SK-N-SH treated with all-trans-retinoic acid at 6 μM for 48 hours (cell line): ENCODE results near the gene TASP1.

Source experiments
- ATAC-seq: fragments of 200-7000 bp; cut with Tn5 transposase; 3 replicates; pipeline ENCODE4 v1.9.1; 2020; ENCODE audit warnings: mild to moderate bottlenecking, moderate library complexity
- ARNTL ChIP-seq: fragments of 450-650 bp; formaldehyde crosslinking; IDR thresholded peaks from 2 replicates; pipeline ENCODE4 v1.5.0; 2020; ENCODE audit warnings: low read depth, mild to moderate bottlenecking, moderate library complexity, borderline replicate concordance
- BACH2 ChIP-seq: fragments of 250-450 bp; sonication (Bioruptor Pico); IDR thresholded peaks from 2 replicates; pipeline ENCODE4 v1.9.0; 2021; ENCODE audit warnings: mild to moderate bottlenecking, borderline replicate concordance
- CSDC2 ChIP-seq: fragments of 250-450 bp; sonication (Bioruptor Pico); IDR thresholded peaks from 2 replicates; pipeline ENCODE4 v1.5.0; 2020; ENCODE audit warnings: mild to moderate bottlenecking, moderate library complexity
- ESRRG ChIP-seq: fragments of 250-450 bp; sonication (Bioruptor Pico); IDR thresholded peaks from 2 replicates; pipeline ENCODE4 v1.6.1; 2021; ENCODE audit warnings: mild to moderate bottlenecking
- GLIS3 ChIP-seq: fragments of 250-450 bp; sonication (Bioruptor Pico); IDR thresholded peaks from 2 replicates; pipeline ENCODE4 v1.5.0; 2020; ENCODE audit warnings: mild to moderate bottlenecking, moderate library complexity
- ISL1 ChIP-seq: fragments of 250-450 bp; sonication (Bioruptor Pico); IDR thresholded peaks from 2 replicates; pipeline ENCODE4 v2.1.2; 2022; ENCODE audit warnings: mild to moderate bottlenecking, moderate library complexity
- OSR1 ChIP-seq: fragments of 250-450 bp; sonication (Bioruptor Pico); IDR thresholded peaks from 2 replicates; pipeline ENCODE4 v1.8.0; 2022; ENCODE audit warnings: moderate library complexity, mild to moderate bottlenecking, inconsistent platforms
- PPARA ChIP-seq: fragments of 250-450 bp; sonication (Bioruptor Pico); IDR thresholded peaks from 2 replicates; pipeline ENCODE4 v1.5.0; 2020; ENCODE audit warnings: mild to moderate bottlenecking, borderline replicate concordance
- RARB ChIP-seq: fragments of 250-450 bp; sonication (Bioruptor Pico); IDR thresholded peaks from 2 replicates; pipeline ENCODE4 v1.8.0; 2021; ENCODE audit warnings: mild to moderate bottlenecking, moderate library complexity
- SNAI2 ChIP-seq: fragments of 250-450 bp; sonication (Bioruptor Pico); IDR thresholded peaks from 2 replicates; pipeline ENCODE4 v1.5.0; 2020; ENCODE audit warnings: mild to moderate bottlenecking, moderate library complexity
- TOX ChIP-seq: fragments of 250-450 bp; sonication (Bioruptor Pico); IDR thresholded peaks from 2 replicates; pipeline ENCODE4 v1.8.0; 2021; ENCODE audit warnings: mild to moderate bottlenecking, moderate library complexity, borderline replicate concordance
- ZC3H10 ChIP-seq: fragments of 250-450 bp; sonication (Bioruptor Pico); IDR thresholded peaks from 2 replicates; pipeline ENCODE4 v1.5.1; 2021; ENCODE audit warnings: mild to moderate bottlenecking, moderate library complexity
- ZFP3 ChIP-seq: fragments of 250-450 bp; sonication (Bioruptor Pico); IDR thresholded peaks from 2 replicates; pipeline ENCODE4 v1.5.0; 2020; ENCODE audit warnings: mild to moderate bottlenecking, moderate library complexity
- ZFP30 ChIP-seq: fragments of 450-650 bp; formaldehyde crosslinking; IDR thresholded peaks from 2 replicates; pipeline ENCODE4 v1.5.0; 2022; ENCODE audit warnings: mild to moderate bottlenecking, moderate library complexity
- ZNF565 ChIP-seq: fragments of 450-650 bp; formaldehyde crosslinking; conservative IDR thresholded peaks from 2 replicates; pipeline ENCODE4 v1.5.0; 2020; ENCODE audit warnings: low read depth, mild to moderate bottlenecking, moderate library complexity
- ZNF70 ChIP-seq: fragments of 450-650 bp; formaldehyde crosslinking; IDR thresholded peaks from 2 replicates; pipeline ENCODE4 v1.5.0; 2020; ENCODE audit warnings: mild to moderate bottlenecking, moderate library complexity
- ZNF8 ChIP-seq: fragments of 450-650 bp; formaldehyde crosslinking; IDR thresholded peaks from 2 replicates; pipeline ENCODE4 v1.5.0; 2020; ENCODE audit warnings: mild to moderate bottlenecking, moderate library complexity
- TF ChIP-seq, protein P1 (sequence below): fragments of 250-450 bp; sonication (Bioruptor Pico); IDR thresholded peaks from 2 replicates; pipeline ENCODE4 v1.8.0; 2021; ENCODE audit warnings: low read depth, mild to moderate bottlenecking, moderate library complexity, borderline replicate concordance
- TF ChIP-seq, protein P2 (sequence below): fragments of 250-450 bp; sonication (Bioruptor Pico); IDR thresholded peaks from 2 replicates; pipeline ENCODE4 v1.5.0; 2020; ENCODE audit warnings: mild to moderate bottlenecking, moderate library complexity
- TF ChIP-seq, protein P3 (sequence below): fragments of 250-450 bp; sonication (Bioruptor Pico); IDR thresholded peaks from 2 replicates; pipeline ENCODE4 v1.8.0; 2020; ENCODE audit warnings: mild to moderate bottlenecking, moderate library complexity, borderline replicate concordance
- TF ChIP-seq, protein P4 (sequence below): fragments of 250-450 bp; sonication (Bioruptor Pico); IDR thresholded peaks from 2 replicates; pipeline ENCODE4 v1.5.1; 2021; ENCODE audit warnings: mild to moderate bottlenecking, moderate library complexity

The TASP1 gene

DNA sequence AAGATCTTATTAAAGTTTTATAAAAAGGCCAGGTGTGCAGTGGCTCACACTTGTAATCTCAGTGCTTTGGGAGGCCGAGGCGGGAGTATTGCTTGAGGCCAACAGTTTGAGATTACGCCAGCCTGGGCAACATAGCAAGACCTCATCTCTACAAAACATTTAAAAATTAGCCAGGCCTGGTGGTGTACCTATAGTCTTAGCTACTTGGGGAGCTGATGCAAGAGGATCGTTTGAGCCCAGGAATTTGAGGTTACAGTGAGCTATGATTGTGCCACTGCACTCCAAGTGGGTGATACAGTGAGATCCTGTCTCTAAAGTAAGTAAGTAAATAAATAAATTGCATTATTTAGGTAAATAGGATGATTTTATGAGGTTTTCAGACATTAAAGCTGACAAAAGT lies 234.4 kb downstream of the TASP1 start:
- no peak for TF ChIP-seq BACH2 (CRISPR knock-in tag)
- TF ChIP-seq ZNF70 (CRISPR knock-in tag): no peak
- TF ChIP-seq TOX (CRISPR knock-in tag): no peak
- no peak for ATAC-seq

DNA sequence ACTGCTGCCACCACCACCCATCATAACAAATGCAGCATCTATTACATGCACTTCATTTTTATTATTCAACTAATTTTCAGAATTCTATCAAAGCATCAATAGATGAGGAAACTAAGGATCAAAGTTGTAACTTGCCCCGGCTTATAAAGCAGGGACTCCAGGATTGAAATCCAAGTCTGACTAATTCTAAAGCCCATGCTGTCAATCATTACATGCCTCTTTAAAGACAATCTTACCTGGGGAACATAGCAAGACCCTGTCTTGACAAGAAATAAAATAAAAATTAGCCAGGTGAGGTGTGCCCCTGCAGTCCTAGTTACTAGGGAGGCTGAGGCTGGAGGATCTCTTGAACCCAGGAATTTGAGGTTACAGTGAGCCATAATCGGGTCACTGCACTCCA lies 235.3 kb downstream of the TASP1 start:
- no peak for ATAC-seq
- TF ChIP-seq SNAI2 (CRISPR knock-in tag) (no peak), ESRRG (CRISPR knock-in tag) (no peak), ZFP30 (no peak), ARNTL (CRISPR knock-in tag) (no peak), BACH2 (CRISPR knock-in tag) (no peak), GLIS3 (no peak), ZNF70 (CRISPR knock-in tag) (no peak), ZFP3 (CRISPR knock-in tag) (no peak), RARB (CRISPR knock-in tag) (no peak), PPARA (CRISPR knock-in tag) (no peak), ZNF8 (CRISPR knock-in tag) (no peak), ZC3H10 (CRISPR knock-in tag) (no peak)
- TF ChIP-seq, protein P1, sequence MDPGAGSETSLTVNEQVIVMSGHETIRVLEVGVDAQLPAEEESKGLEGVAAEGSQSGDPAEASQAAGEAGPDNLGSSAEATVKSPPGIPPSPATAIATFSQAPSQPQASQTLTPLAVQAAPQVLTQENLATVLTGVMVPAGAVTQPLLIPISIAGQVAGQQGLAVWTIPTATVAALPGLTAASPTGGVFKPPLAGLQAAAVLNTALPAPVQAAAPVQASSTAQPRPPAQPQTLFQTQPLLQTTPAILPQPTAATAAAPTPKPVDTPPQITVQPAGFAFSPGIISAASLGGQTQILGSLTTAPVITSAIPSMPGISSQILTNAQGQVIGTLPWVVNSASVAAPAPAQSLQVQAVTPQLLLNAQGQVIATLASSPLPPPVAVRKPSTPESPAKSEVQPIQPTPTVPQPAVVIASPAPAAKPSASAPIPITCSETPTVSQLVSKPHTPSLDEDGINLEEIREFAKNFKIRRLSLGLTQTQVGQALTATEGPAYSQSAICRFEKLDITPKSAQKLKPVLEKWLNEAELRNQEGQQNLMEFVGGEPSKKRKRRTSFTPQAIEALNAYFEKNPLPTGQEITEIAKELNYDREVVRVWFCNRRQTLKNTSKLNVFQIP (CRISPR knock-in tag): no peak
- TF ChIP-seq, protein P2, sequence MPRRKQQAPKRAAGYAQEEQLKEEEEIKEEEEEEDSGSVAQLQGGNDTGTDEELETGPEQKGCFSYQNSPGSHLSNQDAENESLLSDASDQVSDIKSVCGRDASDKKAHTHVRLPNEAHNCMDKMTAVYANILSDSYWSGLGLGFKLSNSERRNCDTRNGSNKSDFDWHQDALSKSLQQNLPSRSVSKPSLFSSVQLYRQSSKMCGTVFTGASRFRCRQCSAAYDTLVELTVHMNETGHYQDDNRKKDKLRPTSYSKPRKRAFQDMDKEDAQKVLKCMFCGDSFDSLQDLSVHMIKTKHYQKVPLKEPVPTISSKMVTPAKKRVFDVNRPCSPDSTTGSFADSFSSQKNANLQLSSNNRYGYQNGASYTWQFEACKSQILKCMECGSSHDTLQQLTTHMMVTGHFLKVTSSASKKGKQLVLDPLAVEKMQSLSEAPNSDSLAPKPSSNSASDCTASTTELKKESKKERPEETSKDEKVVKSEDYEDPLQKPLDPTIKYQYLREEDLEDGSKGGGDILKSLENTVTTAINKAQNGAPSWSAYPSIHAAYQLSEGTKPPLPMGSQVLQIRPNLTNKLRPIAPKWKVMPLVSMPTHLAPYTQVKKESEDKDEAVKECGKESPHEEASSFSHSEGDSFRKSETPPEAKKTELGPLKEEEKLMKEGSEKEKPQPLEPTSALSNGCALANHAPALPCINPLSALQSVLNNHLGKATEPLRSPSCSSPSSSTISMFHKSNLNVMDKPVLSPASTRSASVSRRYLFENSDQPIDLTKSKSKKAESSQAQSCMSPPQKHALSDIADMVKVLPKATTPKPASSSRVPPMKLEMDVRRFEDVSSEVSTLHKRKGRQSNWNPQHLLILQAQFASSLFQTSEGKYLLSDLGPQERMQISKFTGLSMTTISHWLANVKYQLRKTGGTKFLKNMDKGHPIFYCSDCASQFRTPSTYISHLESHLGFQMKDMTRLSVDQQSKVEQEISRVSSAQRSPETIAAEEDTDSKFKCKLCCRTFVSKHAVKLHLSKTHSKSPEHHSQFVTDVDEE (CRISPR knock-in tag): no peak

DNA sequence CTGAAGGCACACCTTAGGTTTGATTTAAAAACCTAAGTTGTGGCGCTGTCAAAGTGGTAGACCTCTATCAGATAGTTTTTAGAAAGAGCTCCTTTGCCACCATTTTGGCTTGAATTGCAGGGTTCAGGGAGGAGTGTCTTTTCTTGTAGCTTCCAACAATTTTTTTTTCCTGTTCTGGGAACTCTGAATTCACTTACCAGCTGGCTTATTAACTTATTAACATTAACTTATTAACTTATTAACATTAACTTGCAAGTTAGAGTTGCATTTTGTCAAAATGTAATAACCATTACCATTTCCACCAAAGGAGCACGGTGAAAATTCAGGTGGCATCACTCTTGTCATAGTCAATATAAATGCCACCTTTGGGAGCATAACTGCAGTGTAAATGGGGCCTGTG lies 235.7 kb downstream of the TASP1 start:
- TF ChIP-seq TOX (CRISPR knock-in tag): no peak
- no peak for TF ChIP-seq SNAI2 (CRISPR knock-in tag)
- TF ChIP-seq OSR1 (CRISPR knock-in tag): no peak
- no peak for TF ChIP-seq ISL1 (CRISPR knock-in tag)
- no peak for TF ChIP-seq RARB (CRISPR knock-in tag)
- TF ChIP-seq BACH2 (CRISPR knock-in tag): no peak
- TF ChIP-seq ZNF8 (CRISPR knock-in tag): no peak
- TF ChIP-seq, protein P3, sequence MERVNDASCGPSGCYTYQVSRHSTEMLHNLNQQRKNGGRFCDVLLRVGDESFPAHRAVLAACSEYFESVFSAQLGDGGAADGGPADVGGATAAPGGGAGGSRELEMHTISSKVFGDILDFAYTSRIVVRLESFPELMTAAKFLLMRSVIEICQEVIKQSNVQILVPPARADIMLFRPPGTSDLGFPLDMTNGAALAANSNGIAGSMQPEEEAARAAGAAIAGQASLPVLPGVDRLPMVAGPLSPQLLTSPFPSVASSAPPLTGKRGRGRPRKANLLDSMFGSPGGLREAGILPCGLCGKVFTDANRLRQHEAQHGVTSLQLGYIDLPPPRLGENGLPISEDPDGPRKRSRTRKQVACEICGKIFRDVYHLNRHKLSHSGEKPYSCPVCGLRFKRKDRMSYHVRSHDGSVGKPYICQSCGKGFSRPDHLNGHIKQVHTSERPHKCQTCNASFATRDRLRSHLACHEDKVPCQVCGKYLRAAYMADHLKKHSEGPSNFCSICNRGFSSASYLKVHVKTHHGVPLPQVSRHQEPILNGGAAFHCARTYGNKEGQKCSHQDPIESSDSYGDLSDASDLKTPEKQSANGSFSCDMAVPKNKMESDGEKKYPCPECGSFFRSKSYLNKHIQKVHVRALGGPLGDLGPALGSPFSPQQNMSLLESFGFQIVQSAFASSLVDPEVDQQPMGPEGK (CRISPR knock-in tag): no peak
- TF ChIP-seq ZNF565 (CRISPR knock-in tag): no peak
- TF ChIP-seq CSDC2: no peak
- TF ChIP-seq, protein P4, sequence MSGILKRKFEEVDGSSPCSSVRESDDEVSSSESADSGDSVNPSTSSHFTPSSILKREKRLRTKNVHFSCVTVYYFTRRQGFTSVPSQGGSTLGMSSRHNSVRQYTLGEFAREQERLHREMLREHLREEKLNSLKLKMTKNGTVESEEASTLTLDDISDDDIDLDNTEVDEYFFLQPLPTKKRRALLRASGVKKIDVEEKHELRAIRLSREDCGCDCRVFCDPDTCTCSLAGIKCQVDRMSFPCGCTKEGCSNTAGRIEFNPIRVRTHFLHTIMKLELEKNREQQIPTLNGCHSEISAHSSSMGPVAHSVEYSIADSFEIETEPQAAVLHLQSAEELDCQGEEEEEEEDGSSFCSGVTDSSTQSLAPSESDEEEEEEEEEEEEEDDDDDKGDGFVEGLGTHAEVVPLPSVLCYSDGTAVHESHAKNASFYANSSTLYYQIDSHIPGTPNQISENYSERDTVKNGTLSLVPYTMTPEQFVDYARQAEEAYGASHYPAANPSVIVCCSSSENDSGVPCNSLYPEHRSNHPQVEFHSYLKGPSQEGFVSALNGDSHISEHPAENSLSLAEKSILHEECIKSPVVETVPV (CRISPR knock-in tag): no peak
- no peak for TF ChIP-seq ZFP30
- TF ChIP-seq, protein P2 (CRISPR knock-in tag): no peak
- no peak for TF ChIP-seq ARNTL (CRISPR knock-in tag)
- TF ChIP-seq ZC3H10 (CRISPR knock-in tag): no peak
- no peak for TF ChIP-seq GLIS3
- no peak for TF ChIP-seq ESRRG (CRISPR knock-in tag)
- no peak for ATAC-seq
